Testis (tissue), 3 donors: ENCODE measurements around the gene GGA3. TPM values are rescaled to one million over a fixed set of nuclear protein-coding genes. Genes with fewer than 3 reads are reported as not detected.
A peak's percentile ranks its signal among the peaks of the same experiment; 100 is the strongest.

ENCODE experiments used
- DNase-seq: peaks from one replicate; pipeline ENCODE4 v3.0.0-alpha.2; 2019
- H3K27ac ChIP-seq, 2 donors: fragments of 200-600 bp; sonication (generic); one replicate each; pipeline ENCODE4 v1.5.1; 2019
- H3K27me3 ChIP-seq: fragments of 200-600 bp; sonication (generic); one replicate; pipeline ENCODE4 v1.5.1; 2019
- H3K36me3 ChIP-seq: fragments of 200-600 bp; sonication (generic); one replicate; pipeline ENCODE4 v1.5.1; 2017; ENCODE audit warnings: low read depth; ENCODE audit errors: missing control alignments
- H3K4me1 ChIP-seq: fragments of 200-600 bp; sonication (generic); one replicate; pipeline ENCODE4 v1.5.1; 2019
- H3K4me3 ChIP-seq, 2 donors: fragments of 200-600 bp; sonication (generic); one replicate each; pipeline ENCODE4 v1.5.1; 2017 to 2019
- H3K9me3 ChIP-seq: fragments of 200-600 bp; sonication (generic); one replicate; pipeline ENCODE4 v1.5.1; 2017
- CTCF ChIP-seq, 3 experiments: fragments of 450-650 bp in 2 of 3; fragments of 200-600 bp in 1 of 3; sonication (generic) in 1 of 3; IDR thresholded peaks; one replicate each; pipeline ENCODE4 v1.5.1; 2016 to 2019; ENCODE audit warnings: antibody characterized with exemption in 3 of 3, mild to moderate bottlenecking in 2 of 3, moderate library complexity in 1 of 3
- POLR2A ChIP-seq: fragments of 450-650 bp; IDR thresholded peaks from one replicate; pipeline ENCODE4 v1.6.1; 2017; ENCODE audit warnings: antibody characterized with exemption, mild to moderate bottlenecking, moderate library complexity
- WGBS, 2 donors: methylation state at CpG; one replicate each; pipeline ENCODE4 v1.1.5; 2018; 5-methylcytosine and 5-hydroxymethylcytosine counted together
- intact Hi-C: fragments of 100-400 bp; cut with DNase I; formaldehyde crosslinking; loops from one replicate; pipeline ENCODE4 v1.15.1; 2023; ENCODE audit warnings: low total_unique reads
- polyA plus RNA-seq: library from polyadenylated mRNA; stranded (reverse); fragments of 350-450 nt; fragmentation: Illumina TruSeq; extraction: RNeasy Lipid Tissue Mini Kit (QIAGEN cat#74804); gene quantifications from one replicate; pipeline ENCODE4 v1.2.3, GENCODE V29; 2014; ENCODE audit warnings: low read depth, low replicate concordance; ENCODE audit not compliant: insufficient read depth
- total RNA-seq, 2 donors: library from RNA; depleted of rRNA; stranded (reverse); fragments of >200 nt; gene quantifications; one replicate each; pipeline ENCODE4 v1.2.3, GENCODE V29; 2016

GGA3 gene
- total and polyA plus RNA-seq, 3 donors from 2014 or later, result 42.9 to 50.2 (median 46.8) TPM

GRCh38 chr17:75269844-75270217 lies 8.4 kb upstream of the GGA3 start:
- H3K4me3 ChIP-seq, result peak overlapping the region; percentile 73 to 78
- DNase-seq, result no peak
- no peaks in the 10 kb centered on the region for H3K27me3 ChIP-seq
- H3K9me3 ChIP-seq, result no peaks in the 10 kb centered on the region
- TF ChIP-seq CTCF (IDR thresholded peaks at IDR 0.05) (no peak), POLR2A (no peak)
- no peaks in the 10 kb centered on the region for H3K36me3 ChIP-seq
- peak overlapping the region; percentile 81 to 86 for H3K27ac ChIP-seq
- H3K4me1 ChIP-seq, result peaks cover 16% of the 10 kb centered on the region
- intact Hi-C loops, result no loop called here
- 13 to 20% methylated on average over 5 to 6 of the region's 6 CpGs for WGBS, 2 donors

DNA sequence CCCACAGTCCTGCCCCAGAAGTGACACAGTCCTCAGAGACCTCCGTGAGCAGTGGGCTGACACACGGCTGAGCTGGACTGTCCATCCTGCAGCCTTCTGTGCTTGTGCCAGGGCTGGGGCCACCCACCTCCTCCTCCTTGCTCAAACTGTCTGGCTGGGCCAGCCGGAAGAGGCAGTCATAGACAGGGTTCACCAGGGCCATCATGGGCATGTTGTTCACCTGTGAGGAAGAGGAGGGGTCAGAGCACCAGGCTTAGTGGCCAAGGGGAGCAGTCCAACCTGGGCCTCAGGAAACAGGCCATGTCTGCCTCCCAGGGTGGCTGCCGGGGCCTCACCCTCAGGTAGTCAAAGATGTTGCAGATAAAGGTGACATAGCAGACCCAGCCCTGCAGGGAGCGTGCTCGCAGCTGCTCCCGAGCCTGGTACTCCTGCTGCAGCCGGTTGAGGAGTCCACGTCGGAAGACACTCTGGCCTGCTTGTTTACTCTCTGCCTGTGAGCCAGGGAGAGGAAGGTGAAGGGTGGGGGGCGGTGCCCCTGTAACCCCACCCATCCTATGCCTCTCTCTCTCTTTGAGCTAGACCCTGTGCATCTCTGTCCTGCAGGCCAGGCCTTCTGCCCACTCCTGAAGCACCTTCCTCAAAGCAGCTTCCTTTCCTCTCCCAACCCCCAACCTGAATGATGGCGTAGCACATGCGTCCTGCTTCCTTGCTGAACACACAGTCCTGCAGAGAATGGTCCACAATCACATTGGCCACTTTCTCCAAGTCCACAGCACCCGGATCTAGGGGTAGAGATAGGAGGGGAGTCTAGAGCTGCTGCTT lies 6.2 kb upstream of the GGA3 start:
- no peaks in the 10 kb centered on the region for H3K36me3 ChIP-seq
- intact Hi-C loops, result no loop called here
- no peaks in the 10 kb centered on the region for H3K9me3 ChIP-seq
- no peak overlapping the region for H3K4me3 ChIP-seq
- H3K27ac ChIP-seq, result no peak overlapping the region
- H3K4me1 ChIP-seq, result peaks cover 14% of the 10 kb centered on the region
- WGBS, 2 donors, result 51 to 74% methylated on average over 13 to 14 of the region's 14 CpGs
- DNase-seq, result no peak
- TF ChIP-seq CTCF (IDR thresholded peaks at IDR 0.05) (no peak), POLR2A (no peak)
- no peaks in the 10 kb centered on the region for H3K27me3 ChIP-seq

DNA sequence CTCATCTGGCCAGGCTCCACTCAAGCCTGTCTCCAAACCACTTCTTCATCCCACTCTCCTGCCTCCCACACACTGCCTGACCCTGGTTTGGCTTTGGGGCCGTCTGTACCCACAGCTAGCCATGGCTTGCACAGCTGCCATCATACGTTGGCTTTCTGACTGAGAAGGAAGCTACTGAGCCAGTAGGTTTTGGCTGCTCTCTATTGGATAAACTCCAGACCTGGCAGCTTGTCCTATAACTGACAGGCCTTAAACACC lies 5.7 kb upstream of the GGA3 start:
- H3K4me1 ChIP-seq, result peaks cover 13% of the 10 kb centered on the region
- H3K27me3 ChIP-seq, result no peaks in the 10 kb centered on the region
- no peak for DNase-seq
- no peak overlapping the region for H3K27ac ChIP-seq
- H3K4me3 ChIP-seq, result no peak overlapping the region
- TF ChIP-seq POLR2A (no peak), CTCF (IDR thresholded peaks at IDR 0.05) (no peak)
- WGBS, 2 donors, result 55 to 56% methylated on average over 2 of the region's 2 CpGs
- no peaks in the 10 kb centered on the region for H3K36me3 ChIP-seq
- no peaks in the 10 kb centered on the region for H3K9me3 ChIP-seq
- intact Hi-C loops, result no loop called here

DNA sequence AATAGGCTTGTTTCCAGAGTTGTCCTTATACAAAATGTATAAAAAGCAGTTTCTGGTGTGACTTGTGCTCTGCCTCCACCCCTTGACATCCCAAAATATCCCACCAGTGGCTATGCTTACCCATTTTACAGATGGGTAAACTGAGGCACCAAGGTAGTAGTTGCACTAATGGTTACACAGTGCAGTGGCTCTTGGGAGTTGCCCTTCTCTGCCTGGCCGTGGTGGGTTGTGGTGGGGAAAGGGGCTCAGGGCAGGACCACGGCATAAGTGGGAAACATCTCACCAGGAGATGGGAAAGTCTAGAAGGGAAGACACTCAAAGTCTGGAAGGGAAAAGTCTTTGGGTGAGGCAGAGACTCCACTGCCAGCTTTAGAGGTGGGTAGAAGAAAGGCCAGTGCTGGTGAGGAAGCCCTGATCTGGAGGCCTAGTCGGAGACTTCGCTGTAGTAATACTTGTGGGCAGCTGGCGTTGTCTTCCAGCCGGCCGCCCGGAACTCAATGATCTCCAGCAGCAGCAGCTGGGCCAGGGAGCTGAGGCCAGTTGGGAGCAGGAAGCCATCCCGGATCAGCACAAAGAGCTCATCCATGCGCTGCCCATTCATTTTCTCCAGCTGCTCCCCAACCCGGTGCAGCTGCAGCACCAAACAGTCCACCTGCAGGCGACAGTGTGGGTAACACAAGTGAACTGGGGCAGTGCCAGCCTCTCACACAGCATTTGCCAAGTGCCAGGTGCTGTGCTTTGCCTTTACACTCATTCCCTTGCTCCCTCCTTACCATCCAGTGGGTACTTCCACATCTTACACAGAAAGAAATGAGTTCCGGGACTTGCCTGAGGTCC lies 5.1 kb upstream of the GGA3 start:
- WGBS, 2 donors, result 66 to 77% methylated on average over 13 of the region's 13 CpGs
- TF ChIP-seq POLR2A, result no peak
- no peak for TF ChIP-seq CTCF (IDR thresholded peaks at IDR 0.05)

More for the DNA sequence above, 5.1 kb upstream of the GGA3 start:
- DNase-seq, result no peak
- Histone ChIP-seq H3K27ac (no peak overlapping the region), H3K4me1 (peaks cover 10% of the 10 kb centered on the region), H3K9me3 (no peaks in the 10 kb centered on the region), H3K36me3 (no peaks in the 10 kb centered on the region), H3K27me3 (no peaks in the 10 kb centered on the region), H3K4me3 (no peak overlapping the region)
- intact Hi-C loops, result no loop called here
